GM19193 (cell line): Measurements from ENCODE around the gene MYO7B.

ENCODE experiments used
- POLR2A ChIP-seq: IDR thresholded peaks from 4 replicates; pipeline ENCODE4 v1.6.1; 2011; ENCODE audit not compliant: insufficient read depth, insufficient read length; ENCODE audit errors: extremely low read depth

Gene MYO7B

GRCh38 chr2:127644066-127645025, 108.9 kb downstream of the MYO7B start:
- no peak for TF ChIP-seq POLR2A

- no peak for TF ChIP-seq POLR2A
Observed at GRCh38 chr2:127645026-127645394, 109.5 kb downstream of the MYO7B start.

- TF ChIP-seq POLR2A, result no peak
Observed at GRCh38 chr2:127645395-127646291, 110.2 kb downstream of the MYO7B start, which contains the start of gene GPR17. TSS of gene GPR17 (plus strand) at chr2:127646153. CDS start at chr2:127650736, 4,583 bp downstream.

GRCh38 chr2:127646487-127647241, 111.2 kb downstream of the MYO7B start:
- TF ChIP-seq POLR2A, result no peak

- no peak for TF ChIP-seq POLR2A
Observed at GRCh38 chr2:127647242-127648190, 112.0 kb downstream of the MYO7B start.

- TF ChIP-seq POLR2A, result no peak
Observed at GRCh38 chr2:127648321-127648720, 112.8 kb downstream of the MYO7B start.

- TF ChIP-seq POLR2A, result no peak
Observed at GRCh38 chr2:127649100-127649611, 113.7 kb downstream of the MYO7B start.

GRCh38 chr2:127649684-127650040, 114.2 kb downstream of the MYO7B start:
- TF ChIP-seq POLR2A, result no peak

- no peak for TF ChIP-seq POLR2A
Observed at GRCh38 chr2:127650041-127650784, 114.7 kb downstream of the MYO7B start.

- no peak for TF ChIP-seq POLR2A
Observed at GRCh38 chr2:127650785-127651380, 115.4 kb downstream of the MYO7B start.

GRCh38 chr2:127651381-127651809, 115.9 kb downstream of the MYO7B start:
- TF ChIP-seq POLR2A, result no peak

GRCh38 chr2:127651971-127652550, 116.6 kb downstream of the MYO7B start:
- no peak for TF ChIP-seq POLR2A
